ENCODE measurements around the gene FLCN. TPM values are rescaled to one million over a fixed set of nuclear protein-coding genes. Genes with fewer than 3 reads are reported as not detected.
A peak's percentile ranks its signal among the peaks of the same experiment; 100 is the strongest.

FLCN gene
- total and polyA plus RNA-seq, 2 of the 13 experiments (the other 11 are each of a cell fraction or from before 2014, with no cell fraction given) = 16.6 to 24.9 TPM

- TF ChIP-seq TMF1 (CRISPR knock-in tag; IDR thresholded peaks at IDR 0.05; ENCODE audit: low read depth) (0 out of 2 replicates have a peak, but pooled peaks have one; percentile 46), ASH2L (IDR thresholded peaks at IDR 0.05; ENCODE audit: insufficient read length, low read depth, low read length) (peak; percentile 45), ZBED4 (CRISPR knock-in tag; IDR thresholded peaks at IDR 0.05; ENCODE audit: borderline replicate concordance) (peak; percentile 47; the same call in 1 of the 2 replicates), TFAP4 (IDR thresholded peaks at IDR 0.05; ENCODE audit: borderline replicate concordance, low read depth) (peak; percentile 98), NR2C2 (CRISPR knock-in tag; IDR thresholded peaks at IDR 0.05; ENCODE audit: borderline replicate concordance) (peak; percentile 38; the same call in 1 of the 2 replicates), FUBP1 (CRISPR knock-in tag; IDR thresholded peaks at IDR 0.05; ENCODE audit: borderline replicate concordance) (no peak), SP4 (CRISPR knock-in tag; IDR thresholded peaks at IDR 0.05) (0 out of 2 replicates have a peak, but pooled peaks have one; percentile 18), ZNF83 (CRISPR knock-in tag; IDR thresholded peaks at IDR 0.05; ENCODE audit: borderline replicate concordance) (peak; percentile 40; the same call in 1 of the 2 replicates), PCBP1 (IDR thresholded peaks at IDR 0.05; ENCODE audit: borderline replicate concordance, low read depth, low read length) (peak; percentile 98), ZNF234 (CRISPR knock-in tag; conservative IDR thresholded peaks at IDR 0.05) (0 out of 2 replicates have a peak, but pooled peaks have one; percentile 75), MAFF (IDR thresholded peaks at IDR 0.05; ENCODE audit: low read depth, low read length) (peak; percentile 77), KDM5A (IDR thresholded peaks at IDR 0.05; ENCODE audit: borderline replicate concordance, low read length) (no peak; the same call in 1 of the 2 replicates), ZNF326 (CRISPR knock-in tag; IDR thresholded peaks at IDR 0.05; ENCODE audit: borderline replicate concordance) (no peak), ZMYM3 (CRISPR knock-in tag; IDR thresholded peaks at IDR 0.05) (no peak), KLF12 (CRISPR knock-in tag; IDR thresholded peaks at IDR 0.05; ENCODE audit: borderline replicate concordance) (peak; percentile 58; the same call in 1 of the 2 replicates), PATZ1 (CRISPR knock-in tag; IDR thresholded peaks at IDR 0.05) (peak; percentile 39; the same call in 1 of the 2 replicates), ZFP90 (CRISPR knock-in tag; IDR thresholded peaks at IDR 0.05; ENCODE audit: borderline replicate concordance) (peak; percentile 80), E2F5 (CRISPR knock-in tag; conservative IDR thresholded peaks at IDR 0.05) (0 out of 2 replicates have a peak, but pooled peaks have one; percentile 46)
These were observed at the start of gene FLCN (continued) for GRCh38 chr17:17237026-17237799.
